ENCODE measurements around the gene PAN3.
"Not testable (repeated sequence)": the region's sequence is repeated elsewhere in the genome, so short reads cannot be mapped to it uniquely, and the experiment has no call there.

PAN3 gene, protein sequence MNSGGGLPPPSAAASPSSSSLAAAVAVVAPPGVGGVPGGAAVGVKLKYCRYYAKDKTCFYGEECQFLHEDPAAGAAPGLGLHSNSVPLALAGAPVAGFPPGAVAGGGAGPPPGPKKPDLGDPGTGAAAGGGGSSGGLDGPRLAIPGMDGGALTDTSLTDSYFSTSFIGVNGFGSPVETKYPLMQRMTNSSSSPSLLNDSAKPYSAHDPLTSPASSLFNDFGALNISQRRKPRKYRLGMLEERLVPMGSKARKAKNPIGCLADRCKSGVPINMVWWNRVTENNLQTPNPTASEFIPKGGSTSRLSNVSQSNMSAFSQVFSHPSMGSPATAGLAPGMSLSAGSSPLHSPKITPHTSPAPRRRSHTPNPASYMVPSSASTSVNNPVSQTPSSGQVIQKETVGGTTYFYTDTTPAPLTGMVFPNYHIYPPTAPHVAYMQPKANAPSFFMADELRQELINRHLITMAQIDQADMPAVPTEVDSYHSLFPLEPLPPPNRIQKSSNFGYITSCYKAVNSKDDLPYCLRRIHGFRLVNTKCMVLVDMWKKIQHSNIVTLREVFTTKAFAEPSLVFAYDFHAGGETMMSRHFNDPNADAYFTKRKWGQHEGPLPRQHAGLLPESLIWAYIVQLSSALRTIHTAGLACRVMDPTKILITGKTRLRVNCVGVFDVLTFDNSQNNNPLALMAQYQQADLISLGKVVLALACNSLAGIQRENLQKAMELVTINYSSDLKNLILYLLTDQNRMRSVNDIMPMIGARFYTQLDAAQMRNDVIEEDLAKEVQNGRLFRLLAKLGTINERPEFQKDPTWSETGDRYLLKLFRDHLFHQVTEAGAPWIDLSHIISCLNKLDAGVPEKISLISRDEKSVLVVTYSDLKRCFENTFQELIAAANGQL

DNA sequence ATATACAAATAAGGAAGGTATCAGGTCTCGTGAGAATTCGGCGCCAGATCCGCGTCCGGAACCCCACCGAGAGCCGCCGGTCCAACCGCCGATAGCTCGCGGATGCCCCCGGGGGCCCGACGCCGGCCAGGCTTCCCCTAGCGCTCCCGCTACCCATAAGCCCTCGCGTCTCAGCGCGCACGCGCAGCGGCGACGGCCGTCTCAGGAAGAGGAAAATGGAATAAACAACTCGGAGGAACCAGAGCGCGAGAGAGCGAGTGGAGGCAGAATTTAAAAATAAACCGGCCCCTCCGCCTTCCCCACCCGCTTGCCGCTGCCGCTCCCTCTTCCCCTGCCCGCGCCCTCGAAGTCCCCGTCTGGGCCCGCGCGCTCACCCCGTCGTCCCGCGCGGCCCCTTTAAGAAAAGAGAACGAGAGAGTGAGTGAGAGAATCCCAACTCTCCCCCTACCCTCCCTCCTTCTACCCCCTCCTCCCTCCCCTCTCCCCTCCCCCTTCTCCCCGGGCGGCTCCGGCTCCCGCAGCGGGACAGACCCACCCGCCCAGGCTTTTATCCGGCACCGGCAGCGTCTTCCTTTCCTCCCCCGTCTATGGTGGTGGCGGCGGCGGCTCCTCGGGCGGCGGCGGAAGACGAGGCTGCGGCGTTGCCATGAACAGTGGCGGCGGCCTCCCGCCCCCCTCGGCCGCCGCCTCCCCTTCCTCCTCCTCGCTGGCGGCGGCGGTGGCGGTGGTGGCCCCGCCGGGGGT is at the start of gene PAN3:
Gene PAN3 (plus strand): TSS at position 534 of the 744 bp plus-strand sequence. CDS start 113 bp downstream, at position 647.
- peak; percentile 93 for DNase-seq

DNA sequence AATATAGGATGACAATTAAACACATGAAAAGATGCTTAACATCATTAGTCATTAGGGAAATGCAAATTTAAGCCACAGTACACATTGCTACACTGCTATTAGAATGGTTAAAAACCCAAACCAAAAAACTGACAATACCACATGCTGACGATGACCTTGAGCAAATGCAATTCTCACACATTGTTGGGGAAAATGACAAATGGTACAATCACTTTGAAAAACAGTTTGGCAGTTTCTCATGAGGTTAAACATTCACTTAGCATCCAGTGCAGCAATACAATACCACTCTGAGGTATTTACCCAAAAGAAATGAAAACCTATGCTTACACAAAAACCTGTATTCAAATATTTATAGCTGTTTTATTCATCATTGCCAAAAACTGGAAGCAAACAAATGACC is 49.3 kb upstream of the PAN3 start:
- DNase-seq, result no peak

DNA sequence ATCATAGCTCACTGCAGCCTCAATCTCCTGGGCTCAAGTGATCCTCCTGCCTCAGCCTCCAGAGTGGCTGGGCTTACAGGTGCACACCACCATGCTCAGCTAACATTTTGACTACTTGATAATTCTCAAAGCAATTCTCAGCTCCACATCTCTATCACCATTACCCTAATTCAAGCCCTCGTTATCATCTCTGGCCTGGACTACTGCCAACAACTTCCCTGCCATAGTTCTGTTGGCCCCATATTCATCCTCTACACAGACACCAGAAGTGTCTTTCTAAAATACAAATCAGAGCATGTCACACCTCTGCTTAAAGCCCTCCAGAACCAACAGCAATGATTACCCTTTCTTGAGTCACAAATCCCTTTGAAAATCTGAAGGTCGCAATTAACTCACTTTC is 45.9 kb upstream of the PAN3 start:
- DNase-seq, result no peak

DNA sequence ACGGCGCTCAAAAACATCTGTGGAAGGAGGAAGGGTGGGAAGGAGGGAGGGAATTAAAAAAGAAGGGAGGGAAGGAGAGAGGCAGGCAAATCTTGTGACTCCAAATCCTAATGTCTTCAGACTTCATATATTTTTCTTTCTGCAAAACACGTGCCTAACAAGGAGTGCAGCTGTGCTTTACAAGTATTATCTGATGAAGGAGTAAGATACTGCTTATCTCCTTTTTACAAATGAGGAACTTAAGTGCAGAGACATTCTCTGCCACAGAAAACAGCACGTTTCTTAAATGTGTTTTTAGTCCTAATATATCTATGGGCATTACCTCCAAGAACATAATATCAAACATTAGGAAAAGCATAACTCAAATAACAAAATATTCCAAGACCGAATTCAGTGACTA is 44.5 kb upstream of the PAN3 start:
- no peak for DNase-seq

DNA sequence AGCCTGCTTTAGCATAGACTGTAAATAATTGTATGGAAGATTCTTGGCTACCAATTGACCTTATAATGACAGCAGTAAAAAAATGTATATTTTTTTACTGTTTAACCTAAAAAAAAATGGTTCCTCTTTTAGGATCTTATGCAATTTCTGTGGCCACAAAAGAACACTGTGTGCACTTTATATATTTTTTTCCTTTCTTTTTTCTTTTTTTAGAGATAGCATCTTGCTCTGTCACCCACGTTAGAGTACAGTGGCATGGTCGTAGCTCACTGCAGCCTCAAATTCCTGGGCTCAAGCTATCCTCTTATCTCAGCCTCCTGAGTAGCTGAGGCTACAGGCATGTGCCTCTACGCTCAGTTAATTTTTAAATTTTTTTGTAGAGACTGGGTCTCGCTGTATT is 44.0 kb upstream of the PAN3 start:
- no peak for DNase-seq

DNA sequence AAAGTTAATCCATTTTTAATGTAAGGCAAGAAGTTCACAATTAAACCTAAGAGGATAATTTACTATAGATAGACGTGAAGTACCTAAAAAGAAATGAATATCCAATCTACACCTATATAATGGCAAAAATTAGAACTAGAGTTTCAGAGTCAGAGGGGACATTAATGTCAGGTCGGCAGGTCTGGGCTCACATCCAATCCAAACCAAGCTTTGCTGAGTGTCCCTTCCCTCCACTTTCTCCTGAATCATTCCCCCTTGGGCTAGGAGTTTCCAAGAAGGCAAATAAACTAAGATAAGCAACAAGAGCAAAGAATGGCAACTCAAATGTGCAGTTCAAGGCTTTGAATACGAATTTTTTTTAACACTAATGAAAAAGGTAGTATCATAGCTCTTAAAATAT is 40.8 kb upstream of the PAN3 start:
- DNase-seq, result no peak

DNA sequence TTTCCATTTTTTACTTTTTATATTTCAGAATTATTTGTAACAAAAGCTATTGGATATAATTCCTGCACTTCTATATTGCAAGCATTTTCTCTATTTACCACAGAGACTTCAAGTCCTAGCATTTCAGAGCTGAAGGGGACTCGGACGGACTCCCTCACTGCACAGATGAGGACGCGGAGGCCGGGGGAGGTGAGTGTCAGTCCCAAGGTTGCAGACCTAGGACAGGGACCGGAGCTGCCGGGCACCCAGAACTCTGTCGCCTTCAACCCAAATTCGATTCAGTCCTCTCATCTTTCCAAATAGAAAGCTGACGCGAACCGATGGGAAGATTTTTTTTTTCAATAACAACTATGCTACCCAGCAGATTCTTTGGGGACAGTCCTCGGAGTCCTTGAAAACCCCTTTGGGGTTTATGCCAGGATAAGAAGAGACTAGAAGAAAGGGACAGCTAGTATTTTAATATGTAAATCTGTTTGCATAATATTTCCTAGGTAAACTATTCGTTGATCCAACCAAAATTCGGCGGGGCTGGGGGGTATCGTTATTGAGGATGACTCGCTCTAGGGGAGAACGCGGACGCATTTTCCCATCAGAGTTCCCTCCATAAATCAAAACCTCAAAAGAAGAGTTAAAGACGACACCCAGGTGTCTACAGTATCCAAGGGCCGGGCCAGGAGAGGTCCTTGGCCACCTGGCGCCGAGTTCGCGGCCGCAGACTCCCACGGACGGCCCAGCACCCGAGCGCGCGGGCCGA is 38.8 kb upstream of the PAN3 start:
- DNase-seq, result no peak

DNA sequence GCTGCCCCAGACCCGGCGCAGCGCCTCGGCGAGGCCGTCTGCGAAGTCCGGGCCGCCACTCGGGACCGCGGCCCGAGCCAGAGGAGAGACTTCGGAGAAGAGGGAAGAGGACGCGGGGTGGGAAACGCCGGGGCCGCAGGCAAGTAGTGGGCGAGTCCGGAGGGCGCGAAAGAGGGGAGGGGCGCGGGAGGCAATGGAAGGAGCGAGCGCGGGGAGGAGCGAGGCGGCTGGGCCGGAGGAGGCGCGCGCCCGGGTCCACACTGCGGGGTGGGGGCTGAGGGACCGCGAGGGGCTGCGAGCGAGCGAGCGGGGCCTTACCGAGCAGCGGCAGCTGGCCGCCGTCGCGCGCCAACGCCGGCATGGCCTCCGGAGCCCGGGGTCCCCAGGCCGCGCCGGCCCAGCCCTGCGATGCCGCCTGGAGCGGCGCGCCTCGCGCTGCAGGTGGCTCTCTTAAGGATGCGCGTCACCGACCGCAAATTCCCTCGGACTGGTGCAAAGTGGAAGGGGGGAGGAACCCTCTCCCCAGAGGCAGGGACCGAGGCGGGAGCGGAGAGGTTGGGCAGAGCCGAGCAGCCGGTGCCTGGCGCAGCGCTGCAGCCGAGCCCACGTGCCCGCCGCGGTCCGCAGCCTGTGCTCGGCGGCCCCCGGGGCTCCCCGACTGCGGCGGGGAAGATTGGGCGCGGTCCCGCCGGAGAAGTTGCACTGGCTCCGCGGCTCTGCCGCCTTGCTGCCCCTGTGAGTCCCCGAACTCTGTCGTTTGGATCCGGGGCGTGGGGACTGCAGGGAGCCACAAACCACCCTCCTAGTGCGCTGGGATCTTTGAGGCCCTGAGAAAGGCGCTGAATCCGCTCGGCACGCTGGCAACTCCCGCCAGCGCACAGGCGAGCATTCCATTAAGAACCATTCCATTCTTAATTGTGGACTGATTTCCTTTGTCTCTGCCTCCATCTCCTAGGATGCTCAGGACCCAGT is 37.9 kb upstream of the PAN3 start, which contains the start of gene FLT3:
Gene FLT3 (minus strand): TSS at position 427 of the 972 bp plus-strand sequence. CDS start 66 bp downstream, at position 361.
- peak; percentile 5 for DNase-seq

DNA sequence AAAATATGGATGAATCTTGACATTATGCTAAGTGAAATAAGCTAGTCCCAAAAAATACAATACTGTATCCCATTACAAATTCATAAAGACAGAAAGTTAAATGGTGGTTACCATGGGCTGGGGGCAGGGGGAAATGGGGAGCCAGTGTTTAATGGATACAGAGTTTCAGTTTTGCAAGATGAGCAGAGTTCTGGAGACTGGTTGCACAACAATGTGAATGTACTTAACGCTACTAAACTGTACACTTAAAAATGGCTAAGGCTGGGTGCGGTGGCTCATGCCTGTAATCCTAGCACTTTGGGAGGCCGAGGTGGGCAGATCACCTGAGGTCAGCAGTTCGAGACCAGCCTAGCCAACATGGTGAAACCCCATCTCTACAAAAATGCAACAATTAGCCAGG is 36.5 kb upstream of the PAN3 start:
- not testable (repeated sequence) for DNase-seq

DNA sequence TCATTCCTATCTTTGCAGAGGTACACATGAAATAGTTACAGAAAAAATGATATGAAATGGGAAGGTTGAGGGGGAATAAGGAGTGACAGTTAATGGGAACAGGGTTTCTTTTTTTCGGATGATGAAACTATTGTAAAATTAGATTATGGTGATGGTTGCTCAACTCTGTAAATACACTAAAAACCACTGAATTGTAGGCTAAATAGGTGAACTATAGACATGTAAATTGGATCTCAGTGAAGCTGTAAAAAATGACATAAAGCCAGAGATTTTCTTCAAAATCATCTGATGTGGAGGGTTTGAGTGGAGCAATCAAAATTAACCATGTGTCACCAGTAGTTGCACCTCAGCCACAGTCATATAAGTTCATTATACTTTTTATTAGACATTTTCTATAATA is 31.4 kb upstream of the PAN3 start:
- DNase-seq, result no peak

DNA sequence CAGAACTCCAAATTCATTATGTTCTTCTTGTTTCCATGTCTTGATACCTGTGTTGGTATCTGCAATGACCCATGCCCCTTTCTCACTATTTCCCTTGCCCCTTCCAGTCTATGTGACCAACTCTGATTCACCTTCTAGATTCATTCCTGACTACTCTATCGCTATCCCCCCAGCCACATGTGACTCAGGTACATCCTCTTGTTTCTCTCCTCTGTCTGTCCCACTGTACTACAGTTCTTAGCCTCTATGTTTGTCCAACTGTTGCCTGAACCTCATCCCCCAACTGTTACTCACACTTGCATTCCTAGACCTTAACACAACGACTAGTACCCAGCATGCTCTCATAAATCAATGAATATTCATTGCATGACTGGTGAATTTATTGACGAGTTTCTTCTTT is 27.9 kb upstream of the PAN3 start:
- no peak for DNase-seq

DNA sequence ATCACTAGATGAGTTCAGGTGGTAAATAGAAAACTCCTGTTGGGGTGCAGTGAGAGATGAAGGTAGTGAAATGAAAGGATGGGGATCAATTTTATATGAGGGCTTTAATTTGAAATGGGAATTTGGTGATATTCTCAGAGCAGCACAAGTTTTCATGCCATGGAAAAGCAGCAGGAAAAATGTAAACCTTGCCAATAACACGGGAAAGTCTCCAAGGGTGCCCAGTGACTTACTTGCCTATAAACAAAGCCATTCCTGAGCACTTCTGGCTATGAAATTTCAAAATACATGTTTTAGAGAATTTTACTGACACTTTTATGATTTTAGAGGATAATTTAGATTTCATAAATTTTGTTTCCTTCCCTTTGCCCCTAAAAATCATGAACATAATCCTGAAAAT is 21.6 kb upstream of the PAN3 start:
- no peak for DNase-seq

DNA sequence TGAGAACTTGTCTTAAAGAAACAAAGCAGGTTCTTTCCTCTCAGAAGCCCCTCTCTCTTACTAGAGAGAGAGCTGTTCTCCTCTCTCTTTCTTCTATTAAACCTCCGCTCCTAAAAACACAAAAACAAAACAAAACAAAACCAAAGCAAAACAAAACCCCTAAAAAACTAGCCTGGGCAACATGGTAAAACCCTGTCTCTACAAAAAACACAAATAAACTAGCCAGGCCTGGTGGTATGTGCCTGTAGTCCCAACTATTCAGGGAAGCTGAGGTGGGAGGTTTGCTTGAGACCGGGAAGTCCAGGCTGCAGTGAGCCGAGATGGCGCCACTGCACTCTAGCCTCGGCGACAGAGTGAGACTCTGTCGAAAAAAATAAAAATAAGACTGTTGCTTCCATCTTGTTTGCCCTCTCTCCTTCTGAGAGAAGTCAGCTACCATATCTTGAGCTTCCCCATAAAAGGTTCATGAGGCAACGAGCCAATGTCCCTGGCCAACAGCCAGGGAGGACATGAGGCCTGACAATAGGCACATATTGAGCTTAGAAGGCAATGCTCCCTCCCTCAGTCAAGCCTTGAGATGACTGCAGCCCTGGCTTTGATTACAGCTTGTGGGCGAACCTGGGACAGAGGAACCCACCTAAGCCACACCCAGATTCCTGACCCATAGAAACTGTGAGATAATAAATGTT is 20.5 kb upstream of the PAN3 start:
- no peak for DNase-seq

DNA sequence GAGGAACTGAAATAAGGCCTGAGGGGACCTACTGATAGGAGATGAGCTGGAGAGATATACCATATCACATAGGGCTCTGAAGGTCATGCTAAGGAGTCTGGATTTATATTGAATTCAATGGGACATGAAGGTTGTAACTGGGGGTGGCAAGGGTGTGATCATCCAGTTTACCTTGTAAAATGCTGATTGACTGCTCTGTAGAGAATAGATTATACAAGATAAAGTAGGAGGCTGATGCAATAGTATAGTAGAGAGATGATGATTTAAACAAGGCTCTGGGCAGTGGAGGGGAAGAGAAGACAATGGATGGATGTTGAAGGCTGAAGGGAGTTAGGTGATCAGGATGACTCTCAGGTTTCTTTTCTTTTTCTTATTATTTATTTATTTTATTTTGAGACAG is 18.0 kb upstream of the PAN3 start:
- no peak for DNase-seq

DNA sequence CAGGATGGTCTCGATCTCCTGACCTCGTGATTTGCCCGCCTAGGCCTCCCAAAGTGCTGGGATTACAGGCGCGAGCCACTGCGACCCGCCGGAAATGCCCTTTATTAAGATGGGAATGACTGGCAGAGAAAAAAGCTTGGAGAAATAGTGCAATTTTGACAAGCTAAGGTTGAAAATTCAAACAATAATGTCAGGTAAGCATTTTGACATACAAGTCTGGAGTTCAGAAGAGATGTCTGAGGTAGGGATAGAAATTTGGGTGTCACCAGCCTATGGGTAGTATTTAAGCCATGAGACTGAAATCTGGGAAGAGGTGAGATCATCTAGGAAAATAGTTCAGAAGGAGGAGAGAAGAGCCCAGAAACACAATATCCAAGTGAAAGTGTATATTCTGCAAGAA is 17.1 kb upstream of the PAN3 start:
- DNase-seq, result no peak

DNA sequence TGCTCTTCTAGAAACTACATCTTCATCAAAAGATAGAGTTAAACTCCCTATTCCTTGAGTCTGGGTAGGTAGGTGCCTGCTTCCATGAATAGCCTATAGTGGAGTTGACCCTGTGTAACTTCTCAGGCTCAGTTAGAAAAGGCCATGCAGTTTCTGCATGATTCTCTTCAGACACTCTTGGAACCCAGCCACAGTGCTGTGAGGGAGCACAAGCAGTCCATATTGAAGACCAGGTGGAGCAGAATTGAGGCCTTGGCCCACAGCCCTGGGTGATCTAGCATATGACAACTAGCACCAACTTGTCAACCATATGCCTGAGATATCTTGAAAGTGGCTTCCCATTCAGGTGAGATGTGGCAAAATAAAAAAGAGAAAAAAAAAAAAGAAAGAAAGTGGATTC is 10.3 kb upstream of the PAN3 start:
- no peak for DNase-seq

DNA sequence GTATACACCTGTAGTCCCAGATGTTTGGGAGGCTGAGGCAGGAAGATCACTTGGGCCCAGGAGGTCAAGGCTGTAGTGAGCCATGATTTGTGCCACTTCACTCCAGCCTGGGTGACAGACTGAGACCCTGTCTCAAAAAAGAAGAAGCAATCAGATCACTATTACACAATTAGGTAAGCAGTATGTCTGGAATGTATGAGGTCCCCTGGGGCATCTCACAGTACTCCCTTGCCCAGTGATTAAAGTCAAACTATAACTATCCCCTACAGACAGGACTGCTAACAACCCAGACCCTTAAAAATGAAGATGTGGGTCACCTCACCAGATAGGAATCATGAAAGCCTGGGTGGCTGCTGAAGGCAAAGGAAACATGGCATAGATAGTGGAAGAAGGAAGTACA is 9.4 kb upstream of the PAN3 start:
- no peak for DNase-seq

DNA sequence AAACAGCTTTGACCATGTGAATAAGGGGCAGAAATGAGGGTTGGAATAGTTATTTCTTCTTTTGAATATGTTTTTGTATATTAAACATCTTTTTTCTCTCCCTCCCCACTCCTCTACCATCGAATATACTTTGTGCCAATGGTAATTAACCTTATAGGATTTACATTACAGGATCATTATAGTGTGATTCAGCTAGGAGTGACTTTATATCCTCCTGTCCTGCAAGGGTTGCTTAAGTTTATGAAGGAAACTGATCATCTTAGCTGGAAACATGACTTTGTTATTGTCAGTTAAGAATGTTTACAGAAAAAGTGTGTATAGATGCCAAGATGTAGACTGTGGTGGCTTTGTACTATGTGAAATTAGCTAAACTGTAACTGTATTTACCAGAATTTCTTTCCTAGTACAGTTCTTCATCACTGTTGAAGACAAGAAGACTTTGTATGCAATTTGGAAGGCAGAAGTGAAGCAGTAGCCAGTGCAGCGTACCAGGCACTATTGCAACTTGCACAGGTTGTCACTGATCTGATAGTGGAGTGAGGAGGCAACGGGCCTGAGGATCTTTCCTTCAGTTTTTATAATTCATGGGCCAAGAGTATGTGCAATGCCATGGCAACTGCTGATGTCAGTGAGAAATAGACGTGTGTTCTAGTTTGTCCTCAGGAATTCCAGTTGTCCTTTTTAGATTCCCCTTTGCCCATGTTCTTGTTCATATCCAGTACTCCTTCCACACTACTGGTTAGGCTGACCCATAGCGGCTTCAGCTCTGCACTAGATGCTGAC is 8.2 kb upstream of the PAN3 start:
- DNase-seq, result no peak

DNA sequence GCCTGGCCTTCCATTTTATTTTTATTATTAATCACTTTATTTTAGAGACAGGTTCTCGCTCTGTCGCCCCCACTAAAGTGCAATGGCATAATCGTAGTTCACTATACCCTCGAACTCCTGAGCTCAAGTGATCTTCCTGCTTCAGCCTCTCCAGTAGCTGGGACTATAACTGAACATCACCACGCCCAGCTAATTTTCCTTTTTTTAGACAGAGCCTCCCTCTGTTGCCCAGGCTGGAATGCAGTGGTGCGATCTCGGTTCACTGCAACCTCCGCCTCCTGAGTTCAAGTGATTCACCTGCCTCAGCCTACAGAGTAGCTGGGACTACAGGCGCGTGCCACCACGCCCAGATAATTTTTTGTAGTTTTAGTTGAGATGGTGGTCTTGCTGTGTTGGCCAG is 6.7 kb upstream of the PAN3 start:
- no peak for DNase-seq

DNA sequence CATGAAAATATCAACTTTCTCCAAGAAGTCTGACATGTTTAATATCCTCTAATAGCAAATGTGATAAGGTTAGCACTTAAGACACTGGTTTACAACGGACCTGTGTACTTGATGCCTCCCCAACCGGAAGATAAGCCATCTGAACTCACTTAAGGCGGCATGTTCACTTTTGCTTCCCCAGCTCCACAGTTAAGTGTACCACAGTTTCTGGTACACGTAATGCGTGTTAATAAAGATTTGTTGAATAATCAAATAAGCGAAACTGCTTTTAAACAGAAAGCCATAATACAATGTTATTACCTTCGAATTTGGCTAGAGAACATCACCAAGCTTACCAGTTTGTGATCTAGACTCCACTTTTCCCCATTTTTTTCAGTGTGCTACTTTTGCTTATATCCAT is 1.4 kb upstream of the PAN3 start:
- DNase-seq, result peak; percentile 32

All from CD4-positive, alpha-beta T cell treated with Interleukin-4 for 4 hours (primary cell).